HepG2 (cell line): ENCODE measurements around the gene TMEM107. TPM values are rescaled to one million over a fixed set of nuclear protein-coding genes. Genes with fewer than 3 reads are reported as not detected.
A peak's percentile ranks its signal among the peaks of the same experiment; 100 is the strongest.

Experiments used
- GMEB1 ChIP-seq: sonication (generic); formaldehyde crosslinking; IDR thresholded peaks from 2 replicates; pipeline ENCODE4 v1.5.1; 2020; ENCODE audit warnings: missing genetic modification reagents, mild to moderate bottlenecking, borderline replicate concordance
- IRX3 ChIP-seq: sonication (generic); formaldehyde crosslinking; IDR thresholded peaks from 2 replicates; pipeline ENCODE4 v1.8.1; 2023; ENCODE audit warnings: mild to moderate bottlenecking, low read depth, missing genetic modification reagents, borderline replicate concordance
- MED13 ChIP-seq: sonication (generic); formaldehyde crosslinking; IDR thresholded peaks from 2 replicates; pipeline ENCODE4 v1.5.0; 2020; ENCODE audit warnings: missing genetic modification reagents
- MXD1 ChIP-seq: sonication (generic); formaldehyde crosslinking; IDR thresholded peaks from 2 replicates; pipeline ENCODE4 v1.4.0; 2020; ENCODE audit warnings: mild to moderate bottlenecking, missing genetic modification reagents
- NBN ChIP-seq: fragments of 450-650 bp; conservative IDR thresholded peaks from 2 replicates; pipeline ENCODE4 v1.6.1; 2017
- NR3C1 ChIP-seq: sonication (generic); formaldehyde crosslinking; IDR thresholded peaks from 2 replicates; pipeline ENCODE4 v1.4.0; 2020; ENCODE audit warnings: missing genetic modification reagents
- PCBP1 ChIP-seq: fragments of 200-400 bp; formaldehyde crosslinking; IDR thresholded peaks from 2 replicates; pipeline ENCODE4 v1.6.1; 2017; ENCODE audit warnings: mild to moderate bottlenecking, low read depth, low read length, borderline replicate concordance
- PRDM10 ChIP-seq: sonication (generic); formaldehyde crosslinking; IDR thresholded peaks from 2 replicates; pipeline ENCODE4 v1.4.0; 2020; ENCODE audit warnings: low read depth, missing genetic modification reagents
- STAT5B ChIP-seq: sonication (generic); formaldehyde crosslinking; IDR thresholded peaks from 2 replicates; pipeline ENCODE4 v1.4.0; 2020; ENCODE audit warnings: missing genetic modification reagents
- TCF7 ChIP-seq: sonication (generic); IDR thresholded peaks from 2 replicates; pipeline ENCODE4 v1.6.1; 2016; ENCODE audit warnings: antibody characterized with exemption, low read depth
- TSC22D2 ChIP-seq: sonication (generic); formaldehyde crosslinking; IDR thresholded peaks from 2 replicates; pipeline ENCODE4 v1.5.1; 2020; ENCODE audit warnings: missing genetic modification reagents, mild to moderate bottlenecking, borderline replicate concordance
- ZNF160 ChIP-seq: sonication (generic); formaldehyde crosslinking; IDR thresholded peaks from 2 replicates; pipeline ENCODE4 v1.8.0; 2022; ENCODE audit warnings: mild to moderate bottlenecking, inconsistent platforms, missing genetic modification reagents
- ZNF17 ChIP-seq: sonication (generic); formaldehyde crosslinking; IDR thresholded peaks from 2 replicates; pipeline ENCODE4 v1.5.0; 2020; ENCODE audit warnings: mild to moderate bottlenecking, missing genetic modification reagents
- ZNF446 ChIP-seq: sonication (generic); formaldehyde crosslinking; IDR thresholded peaks from 2 replicates; pipeline ENCODE4 v1.5.0; 2020; ENCODE audit warnings: mild to moderate bottlenecking, missing genetic modification reagents
- ZNF607 ChIP-seq: sonication (generic); formaldehyde crosslinking; IDR thresholded peaks from 2 replicates; pipeline ENCODE4 v1.5.1; 2020; ENCODE audit warnings: missing genetic modification reagents, mild to moderate bottlenecking, borderline replicate concordance
- ZNF629 ChIP-seq: sonication (generic); formaldehyde crosslinking; conservative IDR thresholded peaks from 2 replicates; pipeline ENCODE4 v1.5.0; 2020; ENCODE audit warnings: missing genetic modification reagents
- ZNF652 ChIP-seq: IDR thresholded peaks from 2 replicates; pipeline ENCODE4 v1.6.1; 2016; ENCODE audit warnings: low read depth, borderline replicate concordance
- ZNF678 ChIP-seq: sonication (generic); formaldehyde crosslinking; IDR thresholded peaks from 2 replicates; pipeline ENCODE4 v1.4.0; 2020; ENCODE audit warnings: mild to moderate bottlenecking, missing genetic modification reagents
- ZNF776 ChIP-seq: sonication (generic); formaldehyde crosslinking; IDR thresholded peaks from 2 replicates; pipeline ENCODE4 v1.4.0; 2020; ENCODE audit warnings: mild to moderate bottlenecking, missing genetic modification reagents
- ZNF788 ChIP-seq: sonication (generic); formaldehyde crosslinking; IDR thresholded peaks from 2 replicates; pipeline ENCODE4 v1.5.0; 2020; ENCODE audit warnings: mild to moderate bottlenecking, missing genetic modification reagents, borderline replicate concordance
- ZNF878 ChIP-seq: sonication (generic); formaldehyde crosslinking; IDR thresholded peaks from 2 replicates; pipeline ENCODE4 v1.8.1; 2023; ENCODE audit warnings: mild to moderate bottlenecking, missing genetic modification reagents, moderate library complexity
- ZNF891 ChIP-seq: sonication (generic); formaldehyde crosslinking; IDR thresholded peaks from 2 replicates; pipeline ENCODE4 v1.5.0; 2020; ENCODE audit warnings: mild to moderate bottlenecking, missing genetic modification reagents
- polyA plus RNA-seq, 8 experiments: library from polyadenylated mRNA; depleted of rRNA in 3 of 8; stranded (reverse) in 7 of 8; unstranded in 1 of 8; fragments of >200 nt; fragmentation: Illumina TruSeq in 4 of 8; extraction: Trizol in 4 of 8; gene quantifications; 2 replicates each; pipeline versions ENCODE4 v1.2.1 to v1.2.3, GENCODE V29; 2011 to 2016; ENCODE audit warnings: low read depth in 4 of 8, missing spikeins in 1 of 8, mixed read lengths in 1 of 8; ENCODE audit not compliant: insufficient read depth in 1 of 8
- total RNA-seq, 5 experiments: library from RNA; depleted of rRNA; stranded (reverse); fragments of >200 nt; fragmentation: Illumina TruSeq; extraction: Trizol; gene quantifications; 2 replicates each; pipeline ENCODE4 v1.2.3, GENCODE V29; 2016; ENCODE audit warnings: low read depth in 1 of 5
- TF ChIP-seq, protein P1 (sequence below): IDR thresholded peaks from 2 replicates; pipeline ENCODE4 v1.6.1; 2012; ENCODE audit warnings: low read depth, low read length, improper control_type of control experiment

Gene TMEM107
- total and polyA plus RNA-seq, 2 of the 13 experiments (the other 11 are each of a cell fraction or from before 2014, with no cell fraction given), result 7.2 to 15.3 TPM

- TF ChIP-seq, protein P1, sequence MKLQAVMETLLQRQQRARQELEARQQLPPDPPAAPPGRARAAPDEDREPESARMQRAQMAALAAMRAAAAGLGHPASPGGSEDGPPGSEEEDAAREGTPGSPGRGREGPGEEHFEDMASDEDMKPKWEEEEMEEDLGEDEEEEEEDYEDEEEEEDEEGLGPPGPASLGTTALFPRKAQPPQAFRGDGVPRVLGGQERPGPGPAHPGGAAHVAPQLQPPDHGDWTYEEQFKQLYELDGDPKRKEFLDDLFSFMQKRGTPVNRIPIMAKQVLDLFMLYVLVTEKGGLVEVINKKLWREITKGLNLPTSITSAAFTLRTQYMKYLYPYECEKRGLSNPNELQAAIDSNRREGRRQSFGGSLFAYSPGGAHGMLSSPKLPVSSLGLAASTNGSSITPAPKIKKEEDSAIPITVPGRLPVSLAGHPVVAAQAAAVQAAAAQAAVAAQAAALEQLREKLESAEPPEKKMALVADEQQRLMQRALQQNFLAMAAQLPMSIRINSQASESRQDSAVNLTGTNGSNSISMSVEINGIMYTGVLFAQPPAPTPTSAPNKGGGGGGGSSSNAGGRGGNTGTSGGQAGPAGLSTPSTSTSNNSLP, result no peak
- TF ChIP-seq GMEB1 (CRISPR knock-in tag), result no peak
- no peak for TF ChIP-seq ZNF891
- no peak for TF ChIP-seq STAT5B (CRISPR knock-in tag)
- TF ChIP-seq MXD1, result no peak
- TF ChIP-seq MED13, result no peak
- no peak for TF ChIP-seq IRX3 (CRISPR knock-in tag)
- TF ChIP-seq ZNF678 (CRISPR knock-in tag), result no peak
- no peak for TF ChIP-seq ZNF652 (CRISPR knock-in tag)
- TF ChIP-seq ZNF446 (CRISPR knock-in tag), result no peak
- TF ChIP-seq ZNF17 (CRISPR knock-in tag), result no peak
- TF ChIP-seq PCBP1, result 0 out of 2 replicates have a peak, but pooled peaks have one; percentile 50
- TF ChIP-seq ZNF607 (CRISPR knock-in tag), result no peak
- no peak for TF ChIP-seq ZNF776 (CRISPR knock-in tag)
- TF ChIP-seq NR3C1 (CRISPR knock-in tag), result no peak
- no peak for TF ChIP-seq NBN
- TF ChIP-seq TSC22D2, result no peak
- TF ChIP-seq TCF7, result no peak
- no peak for TF ChIP-seq PRDM10 (CRISPR knock-in tag)
- no peak for TF ChIP-seq ZNF878 (CRISPR knock-in tag)
- TF ChIP-seq ZNF160 (CRISPR knock-in tag), result no peak
- TF ChIP-seq ZNF629 (CRISPR knock-in tag), result no peak
- TF ChIP-seq ZNF788 (CRISPR knock-in tag), result peak; percentile 50; the same call in 1 of the 2 replicates
Observed at GRCh38 chr17:8153957-8154607, 22.1 kb downstream of the TMEM107 start (continued).
